HCT116 (cell line): ENCODE data around the gene RPTOR. TPM values are rescaled to one million over a fixed set of nuclear protein-coding genes. Genes with fewer than 3 reads are reported as not detected.

Experiments
- ATAC-seq: fragments of 200-7000 bp; cut with Tn5 transposase; 2 replicates; pipeline ENCODE4 v1.9.1; 2020; ENCODE audit warnings: mild to moderate bottlenecking, moderate library complexity
- BruUV-seq: library from RNA; stranded (reverse); fragments of 400-500 nt; replicated peaks from 2 replicates; lab custom pipeline; 2021; lab: Mats Ljungman, UMichigan
- CTCF ChIA-PET: fragments of 300-600 bp; sonication (Branson Sonifier 250); formaldehyde crosslinking; loops from one replicate; lab custom pipeline; 2021; ENCODE audit warnings: antibody characterized with exemption; lab: Charles Lee
- POLR2A ChIA-PET: fragments of 300-600, 350-600 bp; sonication (Branson Sonifier 250); formaldehyde crosslinking; loops from one replicate; lab custom pipeline; 2021; ENCODE audit warnings: antibody characterized with exemption; lab: Charles Lee
- RAD21 ChIA-PET, 2 experiments: fragments of 300-600 bp; sonication (Branson Sonifier 250); formaldehyde crosslinking; loops; one replicate each; lab custom pipeline; 2023; ENCODE audit warnings: low total read pairs in 2 of 2; ENCODE audit not compliant: uncharacterized antibody in 2 of 2, unreplicated experiment in 2 of 2, low non-redundant PET in 1 of 2; lab: Charles Lee
- DNase-seq: peaks from one replicate; pipeline ENCODE4 v3.0.0-alpha.2; 2010; ENCODE audit warnings: low read depth, low spot score
- H2AFZ ChIP-seq: fragments of 200-600 bp; shearing (Covaris generic), sonication (generic); 2 replicates; pipeline ENCODE4 v1.6.1; 2017; ENCODE audit warnings: low read depth, mixed run types, mixed read lengths, antibody characterized with exemption, low read length; ENCODE audit not compliant: poor library complexity, severe bottlenecking
- H3K27ac ChIP-seq: 2 replicates; pipeline ENCODE4 v1.5.1; 2012; ENCODE audit warnings: low read depth, low read length
- H3K27me3 ChIP-seq: fragments of 200-600 bp; sonication (generic); 2 replicates; pipeline ENCODE4 v1.6.1; 2016; ENCODE audit warnings: mixed run types, low read length, mixed read lengths; ENCODE audit not compliant: insufficient read depth
- H3K36me3 ChIP-seq, 2 experiments: fragments of 200-500 bp in 1 of 2; fragments of 200-600 bp in 1 of 2; sonication (Bioruptor generic) in 1 of 2; sonication (generic) in 1 of 2; 2 replicates each; pipeline versions ENCODE4 v1.5.1 to v1.6.1; 2014 to 2016; ENCODE audit warnings: low read length in 2 of 2, inconsistent platforms in 1 of 2, mixed read lengths in 1 of 2, mixed run types in 1 of 2; ENCODE audit not compliant: insufficient read depth in 2 of 2, control insufficient read depth in 1 of 2
- H3K4me1 ChIP-seq, 2 experiments: fragments of 200-600 bp in 1 of 2; sonication (generic) in 1 of 2; 2 replicates each; pipeline versions ENCODE4 v1.5.1 to v1.6.1; 2012 to 2017; ENCODE audit warnings: low read length in 2 of 2, inconsistent platforms in 1 of 2, mild to moderate bottlenecking in 1 of 2, mixed read lengths in 1 of 2, mixed run types in 1 of 2, moderate library complexity in 1 of 2; ENCODE audit not compliant: insufficient read depth in 2 of 2, control insufficient read depth in 1 of 2
- H3K4me2 ChIP-seq: fragments of 200-600 bp; sonication (generic); 2 replicates; pipeline ENCODE4 v1.6.1; 2017; ENCODE audit warnings: mixed run types, low read length, mixed read lengths
- H3K4me3 ChIP-seq, 2 experiments: fragments of 200-600 bp in 1 of 2; sonication (generic) in 1 of 2; replicated peaks in 1 of 2; 2 replicates each; pipeline ENCODE4 v1.5.1; 2011 to 2016; ENCODE audit warnings: low read length in 2 of 2, control low read depth in 1 of 2, low read depth in 1 of 2, mild to moderate bottlenecking in 1 of 2, mixed read lengths in 1 of 2, mixed run types in 1 of 2
- H3K79me2 ChIP-seq: fragments of 200-600 bp; sonication (generic); 2 replicates; pipeline ENCODE4 v1.6.1; 2017; ENCODE audit warnings: mild to moderate bottlenecking, mixed run types, low read length, moderate library complexity, mixed read lengths; ENCODE audit not compliant: insufficient read depth
- H3K9ac ChIP-seq: fragments of 200-600 bp; sonication (generic); 2 replicates; pipeline ENCODE4 v1.6.1; 2016; ENCODE audit warnings: low read length, mixed read lengths
- H3K9me2 ChIP-seq: fragments of 200-600 bp; sonication (generic), shearing (Covaris generic); 2 replicates; pipeline ENCODE4 v1.6.1; 2017; ENCODE audit warnings: mixed run types, mild to moderate bottlenecking, moderate library complexity; ENCODE audit not compliant: insufficient read depth
- H3K9me3 ChIP-seq, 2 experiments: fragments of 200-500 bp in 1 of 2; fragments of 200-600 bp in 1 of 2; sonication (Bioruptor generic) in 1 of 2; sonication (generic) in 1 of 2; 2 replicates each; pipeline ENCODE4 v1.6.1; 2014 to 2017; ENCODE audit warnings: low read length in 2 of 2, mixed read lengths in 2 of 2, inconsistent platforms in 1 of 2, low read depth in 1 of 2, mild to moderate bottlenecking in 1 of 2, mixed run types in 1 of 2, moderate library complexity in 1 of 2; ENCODE audit not compliant: control insufficient read depth in 1 of 2, insufficient read depth in 1 of 2
- H4K20me1 ChIP-seq: fragments of 200-600 bp; sonication (generic), shearing (Covaris generic); 2 replicates; pipeline ENCODE4 v1.6.1; 2017; ENCODE audit warnings: mixed run types, mild to moderate bottlenecking, moderate library complexity; ENCODE audit not compliant: insufficient read depth
- CEBPB ChIP-seq: IDR thresholded peaks from 2 replicates; pipeline ENCODE4 v1.6.1; 2012; ENCODE audit warnings: low read depth
- EGR1 ChIP-seq: IDR thresholded peaks from 2 replicates; pipeline ENCODE4 v1.6.1; 2012; ENCODE audit warnings: low read depth
- ELF1 ChIP-seq: IDR thresholded peaks from 2 replicates; pipeline ENCODE4 v1.6.1; 2012; ENCODE audit warnings: low read depth, borderline replicate concordance
- EZH2 ChIP-seq: fragments of 200-600 bp; sonication (generic); IDR thresholded peaks from 2 replicates; pipeline ENCODE4 v1.6.1; 2017; ENCODE audit warnings: antibody characterized with exemption, mixed run types
- EZH2phosphoT487 ChIP-seq: fragments of 200-600 bp; IDR thresholded peaks from 2 replicates; pipeline ENCODE4 v1.6.1; 2018; ENCODE audit warnings: antibody characterized with exemption, borderline replicate concordance
- FOSL1 ChIP-seq: IDR thresholded peaks from 2 replicates; pipeline ENCODE4 v1.6.1; 2012; ENCODE audit warnings: low read depth
- JUND ChIP-seq: IDR thresholded peaks from 2 replicates; pipeline ENCODE4 v1.6.1; 2012
- POLR2AphosphoS5 ChIP-seq: IDR thresholded peaks from 2 replicates; pipeline ENCODE4 v1.6.1; 2011; ENCODE audit warnings: mild to moderate bottlenecking, low read depth, low read length, moderate library complexity
- RAD21 ChIP-seq: IDR thresholded peaks from 2 replicates; pipeline ENCODE4 v1.6.1; 2012; ENCODE audit warnings: low read depth, mild to moderate bottlenecking
- SIN3A ChIP-seq: IDR thresholded peaks from 2 replicates; pipeline ENCODE4 v1.6.1; 2012; ENCODE audit warnings: low read depth
- SP1 ChIP-seq: IDR thresholded peaks from 2 replicates; pipeline ENCODE4 v1.6.1; 2012; ENCODE audit warnings: low read depth
- SRF ChIP-seq: IDR thresholded peaks from 2 replicates; pipeline ENCODE4 v1.6.1; 2012; ENCODE audit warnings: low read depth
- TCF7L2 ChIP-seq: IDR thresholded peaks from 2 replicates; pipeline ENCODE4 v1.7.0; 2011; ENCODE audit warnings: borderline replicate concordance, inconsistent platforms; ENCODE audit not compliant: insufficient read depth, insufficient read length; ENCODE audit errors: extremely low read depth
- ZFX ChIP-seq: fragments of 450-650 bp; IDR thresholded peaks from 2 replicates; pipeline ENCODE4 v1.6.1; 2017
- ZNF274 ChIP-seq: fragments of 200-500 bp; sonication (Bioruptor generic); IDR thresholded peaks from 2 replicates; pipeline ENCODE4 v1.6.1; 2014; ENCODE audit warnings: mild to moderate bottlenecking, low read depth, low read length, inconsistent platforms
- intact Hi-C: fragments of 100-400 bp; cut with micrococcal nuclease; formaldehyde crosslinking; loops from 2 replicates; pipeline ENCODE4 v1.10.0; 2022
- total RNA-seq: library from RNA; stranded (reverse); gene quantifications from one replicate; pipeline ENCODE4 v1.2.1, GENCODE V29; 2021; ENCODE audit not compliant: unreplicated experiment
- TF ChIP-seq, protein P1 (sequence below): IDR thresholded peaks from 2 replicates; pipeline ENCODE4 v1.6.1; 2012
- TF ChIP-seq, protein P2 (sequence below), 3 experiments: fragments of 200-600 bp in 1 of 3; sonication (generic) in 1 of 3; IDR thresholded peaks in 2 of 3; conservative IDR thresholded peaks in 1 of 3; 2 replicates each; pipeline ENCODE4 v1.5.1; 2012 to 2017; ENCODE audit warnings: low read depth in 2 of 3, low read length in 2 of 3, antibody characterized with exemption in 1 of 3, borderline replicate concordance in 1 of 3, control low read depth in 1 of 3, mild to moderate bottlenecking in 1 of 3, mixed read lengths in 1 of 3, mixed run types in 1 of 3, moderate library complexity in 1 of 3; ENCODE audit not compliant: insufficient read depth in 1 of 3
- TF ChIP-seq, protein P3 (sequence below): IDR thresholded peaks from 2 replicates; pipeline ENCODE4 v1.6.1; 2011; ENCODE audit warnings: mild to moderate bottlenecking, low read length, moderate library complexity; ENCODE audit not compliant: insufficient replicate concordance; ENCODE audit errors: extremely low read depth
- TF ChIP-seq, protein P4 (sequence below): IDR thresholded peaks from 2 replicates; pipeline ENCODE4 v1.6.1; 2012; ENCODE audit warnings: low read depth
- TF ChIP-seq, protein P5 (sequence below): IDR thresholded peaks from 2 replicates; pipeline ENCODE4 v1.6.1; 2012

RPTOR gene
- total RNA-seq, 1 experiment from 2014 or later: 69.5 TPM

DNA sequence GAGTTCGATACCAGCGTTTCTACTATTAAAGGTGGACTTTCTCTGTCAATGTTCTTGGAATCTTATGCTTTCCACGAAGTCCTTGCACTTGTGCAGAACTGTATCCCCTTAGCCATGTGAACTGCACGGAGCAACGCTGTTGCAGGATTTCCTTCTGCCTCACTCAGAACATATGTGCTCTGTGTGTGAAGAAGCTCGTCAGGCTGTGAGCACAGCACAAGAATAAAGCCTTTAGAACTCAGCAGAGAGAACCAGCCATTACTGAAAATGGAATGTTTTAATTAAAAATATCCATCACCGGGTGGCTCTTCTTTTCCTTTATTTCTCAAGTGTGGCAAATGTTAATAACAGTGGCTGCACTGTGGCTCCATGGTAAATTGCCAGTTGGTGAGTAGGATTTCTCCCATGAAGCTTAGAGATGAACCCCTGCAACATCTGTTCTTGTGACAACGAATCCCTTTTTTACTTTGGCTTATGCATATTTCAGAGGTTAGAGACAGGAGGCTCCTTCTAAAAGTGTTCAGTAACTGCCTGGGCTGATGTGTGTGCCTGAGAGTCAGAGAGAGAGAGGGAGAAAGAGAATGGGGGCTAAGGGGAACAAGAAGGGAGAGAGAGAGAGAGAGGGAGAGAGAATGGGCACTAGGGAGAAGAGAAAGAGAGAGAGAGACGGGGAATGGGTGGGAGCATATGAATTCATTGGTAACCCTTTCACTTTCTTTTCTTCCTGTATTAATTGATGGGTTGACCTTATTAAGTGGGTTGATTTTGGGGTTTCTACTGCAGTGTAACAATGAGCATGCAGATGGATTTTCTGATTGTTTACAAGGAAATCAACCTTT lies 50.0 kb downstream of the RPTOR start:
- Histone ChIP-seq H3K4me3 (no peak overlapping the region), H4K20me1 (peaks cover 18% of the 10 kb centered on the region; the same call in 1 of the 2 replicates), H3K79me2 (peaks cover 98% of the 10 kb centered on the region), H3K9me3 (no peaks in the 10 kb centered on the region), H3K4me1 (peaks cover 8 to 29% of the 10 kb centered on the region in 2 experiments), H3K27me3 (no peaks in the 10 kb centered on the region), H3K4me2 (no peak overlapping the region), H2AFZ (no peak overlapping the region), H3K9ac (no peak overlapping the region), H3K27ac (no peak overlapping the region), H3K9me2 (no peaks in the 10 kb centered on the region), H3K36me3 (no peaks in the 10 kb centered on the region)
- no TSS peak for BruUV-seq
- no peak for DNase-seq
- CTCF ChIA-PET: no interaction called here
- no peak for ATAC-seq
- TF ChIP-seq, protein P1, sequence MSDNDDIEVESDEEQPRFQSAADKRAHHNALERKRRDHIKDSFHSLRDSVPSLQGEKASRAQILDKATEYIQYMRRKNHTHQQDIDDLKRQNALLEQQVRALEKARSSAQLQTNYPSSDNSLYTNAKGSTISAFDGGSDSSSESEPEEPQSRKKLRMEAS: no peak
- TF ChIP-seq EZH2phosphoT487: no peak
- TF ChIP-seq SP1: no peak
- no peak for TF ChIP-seq ZNF274
- TF ChIP-seq, protein P2, sequence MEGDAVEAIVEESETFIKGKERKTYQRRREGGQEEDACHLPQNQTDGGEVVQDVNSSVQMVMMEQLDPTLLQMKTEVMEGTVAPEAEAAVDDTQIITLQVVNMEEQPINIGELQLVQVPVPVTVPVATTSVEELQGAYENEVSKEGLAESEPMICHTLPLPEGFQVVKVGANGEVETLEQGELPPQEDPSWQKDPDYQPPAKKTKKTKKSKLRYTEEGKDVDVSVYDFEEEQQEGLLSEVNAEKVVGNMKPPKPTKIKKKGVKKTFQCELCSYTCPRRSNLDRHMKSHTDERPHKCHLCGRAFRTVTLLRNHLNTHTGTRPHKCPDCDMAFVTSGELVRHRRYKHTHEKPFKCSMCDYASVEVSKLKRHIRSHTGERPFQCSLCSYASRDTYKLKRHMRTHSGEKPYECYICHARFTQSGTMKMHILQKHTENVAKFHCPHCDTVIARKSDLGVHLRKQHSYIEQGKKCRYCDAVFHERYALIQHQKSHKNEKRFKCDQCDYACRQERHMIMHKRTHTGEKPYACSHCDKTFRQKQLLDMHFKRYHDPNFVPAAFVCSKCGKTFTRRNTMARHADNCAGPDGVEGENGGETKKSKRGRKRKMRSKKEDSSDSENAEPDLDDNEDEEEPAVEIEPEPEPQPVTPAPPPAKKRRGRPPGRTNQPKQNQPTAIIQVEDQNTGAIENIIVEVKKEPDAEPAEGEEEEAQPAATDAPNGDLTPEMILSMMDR (IDR thresholded peaks at IDR 0.05 in 2 of 3, conservative IDR thresholded peaks at IDR 0.05 in 1 of 3; ENCODE audit: borderline replicate concordance in 1 of 3, insufficient read depth in 1 of 3, low read depth in 2 of 3, low read length in 2 of 3): no peak
- TF ChIP-seq, protein P3, sequence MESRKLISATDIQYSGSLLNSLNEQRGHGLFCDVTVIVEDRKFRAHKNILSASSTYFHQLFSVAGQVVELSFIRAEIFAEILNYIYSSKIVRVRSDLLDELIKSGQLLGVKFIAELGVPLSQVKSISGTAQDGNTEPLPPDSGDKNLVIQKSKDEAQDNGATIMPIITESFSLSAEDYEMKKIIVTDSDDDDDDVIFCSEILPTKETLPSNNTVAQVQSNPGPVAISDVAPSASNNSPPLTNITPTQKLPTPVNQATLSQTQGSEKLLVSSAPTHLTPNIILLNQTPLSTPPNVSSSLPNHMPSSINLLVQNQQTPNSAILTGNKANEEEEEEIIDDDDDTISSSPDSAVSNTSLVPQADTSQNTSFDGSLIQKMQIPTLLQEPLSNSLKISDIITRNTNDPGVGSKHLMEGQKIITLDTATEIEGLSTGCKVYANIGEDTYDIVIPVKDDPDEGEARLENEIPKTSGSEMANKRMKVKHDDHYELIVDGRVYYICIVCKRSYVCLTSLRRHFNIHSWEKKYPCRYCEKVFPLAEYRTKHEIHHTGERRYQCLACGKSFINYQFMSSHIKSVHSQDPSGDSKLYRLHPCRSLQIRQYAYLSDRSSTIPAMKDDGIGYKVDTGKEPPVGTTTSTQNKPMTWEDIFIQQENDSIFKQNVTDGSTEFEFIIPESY: no peak
- no peak for TF ChIP-seq FOSL1
- TF ChIP-seq, protein P4, sequence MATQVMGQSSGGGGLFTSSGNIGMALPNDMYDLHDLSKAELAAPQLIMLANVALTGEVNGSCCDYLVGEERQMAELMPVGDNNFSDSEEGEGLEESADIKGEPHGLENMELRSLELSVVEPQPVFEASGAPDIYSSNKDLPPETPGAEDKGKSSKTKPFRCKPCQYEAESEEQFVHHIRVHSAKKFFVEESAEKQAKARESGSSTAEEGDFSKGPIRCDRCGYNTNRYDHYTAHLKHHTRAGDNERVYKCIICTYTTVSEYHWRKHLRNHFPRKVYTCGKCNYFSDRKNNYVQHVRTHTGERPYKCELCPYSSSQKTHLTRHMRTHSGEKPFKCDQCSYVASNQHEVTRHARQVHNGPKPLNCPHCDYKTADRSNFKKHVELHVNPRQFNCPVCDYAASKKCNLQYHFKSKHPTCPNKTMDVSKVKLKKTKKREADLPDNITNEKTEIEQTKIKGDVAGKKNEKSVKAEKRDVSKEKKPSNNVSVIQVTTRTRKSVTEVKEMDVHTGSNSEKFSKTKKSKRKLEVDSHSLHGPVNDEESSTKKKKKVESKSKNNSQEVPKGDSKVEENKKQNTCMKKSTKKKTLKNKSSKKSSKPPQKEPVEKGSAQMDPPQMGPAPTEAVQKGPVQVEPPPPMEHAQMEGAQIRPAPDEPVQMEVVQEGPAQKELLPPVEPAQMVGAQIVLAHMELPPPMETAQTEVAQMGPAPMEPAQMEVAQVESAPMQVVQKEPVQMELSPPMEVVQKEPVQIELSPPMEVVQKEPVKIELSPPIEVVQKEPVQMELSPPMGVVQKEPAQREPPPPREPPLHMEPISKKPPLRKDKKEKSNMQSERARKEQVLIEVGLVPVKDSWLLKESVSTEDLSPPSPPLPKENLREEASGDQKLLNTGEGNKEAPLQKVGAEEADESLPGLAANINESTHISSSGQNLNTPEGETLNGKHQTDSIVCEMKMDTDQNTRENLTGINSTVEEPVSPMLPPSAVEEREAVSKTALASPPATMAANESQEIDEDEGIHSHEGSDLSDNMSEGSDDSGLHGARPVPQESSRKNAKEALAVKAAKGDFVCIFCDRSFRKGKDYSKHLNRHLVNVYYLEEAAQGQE: no peak
- TF ChIP-seq SRF: no peak
- TF ChIP-seq SIN3A: no peak
- TF ChIP-seq TCF7L2: no peak
- no peak for TF ChIP-seq POLR2AphosphoS5
- TF ChIP-seq ZFX: no peak
- TF ChIP-seq, protein P5, sequence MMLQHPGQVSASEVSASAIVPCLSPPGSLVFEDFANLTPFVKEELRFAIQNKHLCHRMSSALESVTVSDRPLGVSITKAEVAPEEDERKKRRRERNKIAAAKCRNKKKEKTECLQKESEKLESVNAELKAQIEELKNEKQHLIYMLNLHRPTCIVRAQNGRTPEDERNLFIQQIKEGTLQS: no peak
- TF ChIP-seq JUND: no peak
- TF ChIP-seq EGR1: no peak
- no peak for TF ChIP-seq CEBPB
- no peak for TF ChIP-seq ELF1
- TF ChIP-seq RAD21: no peak
- no peak for TF ChIP-seq EZH2
- POLR2A ChIA-PET: no interaction called here
- intact Hi-C loops: no loop called here
- RAD21 ChIA-PET: no interaction called here
